IPS DF 4.7 (cell line): Measurements from ENCODE around the gene ZNF580.

Experiments
- DNase-seq: peaks from one replicate; pipeline ENCODE4 v3.0.0-alpha.2; 2013; ENCODE audit warnings: low spot score; ENCODE audit errors: extremely low read depth

ZNF580 gene

DNA sequence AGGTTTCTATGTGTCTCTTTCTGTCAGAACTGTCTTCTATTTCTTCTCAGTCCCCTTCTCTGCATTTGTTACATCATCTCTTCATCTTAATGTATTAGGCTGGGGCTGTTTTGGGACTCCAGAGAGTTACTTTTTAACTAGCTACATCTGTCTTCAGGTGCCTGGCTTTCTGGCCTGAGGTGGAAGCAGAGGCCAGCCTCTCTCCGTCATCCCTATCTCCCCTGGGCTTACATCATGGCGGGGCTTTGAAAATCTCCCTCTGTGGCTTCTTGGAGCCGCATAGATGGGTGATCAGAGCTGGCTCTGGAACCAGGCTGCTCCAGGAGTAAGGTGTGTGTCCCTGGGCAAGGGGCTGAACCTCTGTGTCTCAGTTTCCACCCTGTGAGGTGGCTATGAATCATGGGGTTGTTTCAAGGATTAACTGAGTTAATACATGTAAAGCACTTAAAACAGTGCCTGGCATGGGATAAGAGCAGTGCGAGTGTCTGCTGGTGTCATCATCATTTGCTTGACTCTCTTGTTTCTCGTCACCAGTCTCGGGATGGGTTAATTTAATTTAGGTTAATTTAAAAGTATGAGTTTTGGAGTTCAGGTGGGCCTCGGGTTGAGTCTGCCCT, 36.2 kb downstream of the ZNF580 start:
- no peak for DNase-seq

DNA sequence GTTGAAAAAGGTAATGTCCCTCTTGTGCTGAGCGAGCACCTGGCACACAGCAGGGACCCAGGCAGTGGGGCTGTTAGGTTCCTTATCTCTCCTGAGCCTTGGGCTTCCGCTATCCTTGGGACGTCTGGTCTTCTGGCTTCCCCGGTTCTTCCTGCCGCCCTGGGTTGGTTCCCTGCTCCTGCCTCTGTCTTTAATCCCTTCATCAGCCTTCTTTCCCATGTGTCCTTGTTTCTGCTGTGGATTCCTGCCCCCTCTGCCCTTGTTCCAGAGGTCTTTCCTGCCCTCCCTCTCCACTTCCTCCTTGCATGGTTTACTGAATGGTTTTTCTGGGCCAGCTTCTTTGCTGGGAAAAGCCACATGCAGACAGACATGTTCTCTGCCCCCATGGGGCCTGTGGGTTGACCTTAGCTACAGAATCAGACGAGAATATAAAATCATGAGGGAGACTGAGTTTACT, 36.8 kb downstream of the ZNF580 start:
- DNase-seq: no peak

DNA sequence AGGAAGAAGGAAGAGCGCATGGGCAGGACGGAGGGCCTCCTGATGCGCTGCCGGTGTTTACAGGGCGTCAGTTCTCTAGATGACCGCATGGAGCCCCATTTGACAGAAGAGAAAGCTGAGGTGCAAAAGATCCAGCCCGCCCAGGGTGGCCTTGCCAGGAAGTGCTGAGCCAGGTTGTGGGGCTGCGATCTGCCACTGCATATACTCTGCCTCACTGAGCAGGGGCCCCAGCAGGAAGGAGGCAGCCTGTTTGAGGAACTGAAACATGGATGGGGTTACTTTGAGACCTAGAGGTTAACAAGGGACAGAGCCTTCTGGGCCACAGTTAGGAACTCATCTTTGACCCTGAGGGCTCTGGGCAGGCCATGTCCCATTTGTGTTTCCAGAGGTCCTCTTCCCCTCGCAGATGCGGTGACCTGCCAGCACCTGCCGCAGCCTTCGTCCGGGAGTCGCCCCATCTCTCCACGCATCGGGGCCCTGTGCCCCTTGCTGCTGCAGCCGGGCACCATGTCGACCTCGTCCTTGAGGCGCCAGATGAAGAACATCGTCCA, 37.4 kb downstream of the ZNF580 start:
- DNase-seq: no peak

DNA sequence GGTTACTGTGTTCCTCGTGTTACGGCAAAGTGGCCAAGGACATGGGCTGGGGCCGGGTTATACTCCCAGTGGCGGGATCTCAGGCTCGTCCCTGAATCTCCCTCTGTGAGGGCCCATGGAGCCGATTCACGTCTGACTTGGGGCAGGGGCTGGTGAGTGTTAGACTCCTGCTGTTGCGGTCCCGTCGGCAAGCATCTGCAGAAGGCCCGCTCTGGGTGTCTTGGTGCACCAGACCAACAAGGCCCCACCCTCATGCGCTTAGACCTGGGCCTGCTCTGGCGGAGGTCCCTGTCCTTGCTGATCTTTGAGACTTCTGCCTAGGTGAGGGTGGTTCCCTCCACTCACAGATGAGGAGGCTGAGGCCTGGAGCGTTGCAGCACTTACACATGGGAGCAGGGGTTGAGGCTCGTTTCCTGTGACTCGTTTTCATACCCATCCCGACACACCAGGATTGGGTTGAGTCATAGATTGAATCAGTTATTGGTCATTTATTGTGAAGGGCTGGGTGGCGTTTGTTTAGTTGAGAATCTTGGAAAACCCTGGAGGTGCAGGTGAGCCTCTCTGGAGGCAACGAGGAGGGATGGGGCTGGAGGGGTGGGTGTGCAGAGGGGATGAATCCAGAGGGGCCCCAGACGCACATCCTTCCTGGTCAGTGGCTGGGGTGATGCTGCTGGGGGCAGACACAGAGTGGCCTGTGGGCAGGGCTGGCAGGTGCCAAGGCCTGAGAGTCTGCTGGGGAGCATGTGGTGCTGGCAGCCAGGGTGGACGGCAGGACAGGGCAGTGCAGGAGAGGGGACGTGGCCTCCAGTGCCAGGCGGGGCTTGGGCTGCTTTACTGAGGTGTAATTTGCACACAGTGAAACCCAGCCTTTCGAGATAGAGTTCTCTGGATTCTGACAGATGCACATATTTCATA, 38.8 kb downstream of the ZNF580 start:
- DNase-seq: no peak

DNA sequence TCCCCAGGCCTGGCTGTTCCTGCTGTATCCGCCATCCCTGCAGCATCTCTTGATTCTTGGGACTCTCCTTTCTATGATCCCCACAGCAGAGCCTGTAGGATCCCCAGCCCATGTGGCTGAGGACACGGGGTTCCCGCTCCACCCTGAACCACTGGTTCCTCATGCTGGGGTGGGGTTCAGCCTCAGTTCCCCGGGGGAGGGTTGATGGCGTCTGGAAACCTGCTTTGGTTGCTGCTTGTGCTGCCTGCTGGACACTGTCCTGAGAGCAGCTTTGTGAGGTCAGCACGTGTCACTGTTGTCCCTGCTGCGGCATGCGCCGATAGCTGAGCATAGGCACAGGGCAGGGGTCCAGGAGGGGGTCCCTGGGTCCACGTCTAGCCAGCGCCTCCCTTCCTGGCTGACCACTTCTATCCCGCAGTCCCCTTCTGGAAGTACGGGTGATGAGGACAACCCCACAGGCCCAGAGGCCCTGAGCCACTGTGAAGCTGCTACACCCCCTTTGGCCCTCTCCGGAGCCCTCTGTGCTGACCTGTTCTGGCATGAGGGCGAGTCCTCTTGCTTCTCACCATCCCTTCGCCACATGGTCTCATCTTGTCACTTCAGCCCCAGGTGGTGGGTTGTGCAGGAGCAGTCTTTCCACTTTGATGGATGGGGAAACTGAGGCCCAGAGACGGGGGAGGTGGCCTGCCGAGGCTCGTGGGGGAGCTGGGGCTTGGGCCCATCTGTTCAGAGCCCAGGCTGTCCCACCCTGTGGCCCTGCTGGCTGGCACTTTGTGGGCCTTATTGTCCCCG, 39.7 kb downstream of the ZNF580 start:
- no peak for DNase-seq

DNA sequence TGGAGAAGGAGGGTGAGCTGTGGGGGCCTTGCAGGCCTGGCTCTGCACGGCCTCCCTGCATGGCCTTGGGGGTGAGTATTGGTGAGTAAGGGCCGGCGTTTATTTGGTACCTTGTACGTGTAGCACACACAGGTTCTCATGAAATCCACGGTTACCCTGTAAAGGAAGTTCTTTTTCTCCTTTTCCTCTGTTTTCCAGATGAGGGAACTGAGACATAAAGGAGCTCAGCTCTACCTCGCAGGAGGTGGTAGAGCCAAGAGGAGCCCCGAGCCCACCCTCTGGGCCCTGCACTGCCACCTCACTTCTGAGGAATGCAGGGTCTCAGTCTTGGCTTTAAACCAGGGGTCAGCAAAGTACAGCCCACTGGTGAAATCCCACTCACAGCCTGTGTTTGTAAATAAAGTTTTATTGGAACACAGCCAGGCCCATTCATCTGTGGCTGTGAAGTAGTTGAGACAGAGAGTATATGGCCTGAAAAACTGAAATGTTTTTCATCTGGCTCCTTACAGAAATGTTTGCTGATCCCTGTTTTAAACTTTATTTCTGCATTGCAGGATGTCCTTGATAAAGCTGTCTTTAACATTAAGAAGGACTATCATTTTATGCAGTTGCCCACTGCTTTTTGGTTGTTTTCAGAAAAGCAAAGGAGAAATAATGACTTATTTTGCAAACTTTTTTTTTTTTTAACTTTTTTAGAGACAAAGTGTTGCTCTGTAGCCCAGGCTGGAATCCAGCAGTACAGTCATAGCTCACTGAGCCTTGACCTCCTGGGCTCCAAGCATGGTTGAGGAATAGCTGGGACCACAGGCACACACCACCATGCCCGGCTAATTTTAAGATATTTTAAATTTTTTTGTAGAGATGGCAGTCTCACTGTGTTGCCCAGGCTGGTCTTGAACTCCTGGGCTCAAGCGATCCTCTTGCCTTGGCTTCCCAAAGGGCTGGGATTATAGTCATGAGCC, 40.6 kb downstream of the ZNF580 start:
- DNase-seq: no peak

DNA sequence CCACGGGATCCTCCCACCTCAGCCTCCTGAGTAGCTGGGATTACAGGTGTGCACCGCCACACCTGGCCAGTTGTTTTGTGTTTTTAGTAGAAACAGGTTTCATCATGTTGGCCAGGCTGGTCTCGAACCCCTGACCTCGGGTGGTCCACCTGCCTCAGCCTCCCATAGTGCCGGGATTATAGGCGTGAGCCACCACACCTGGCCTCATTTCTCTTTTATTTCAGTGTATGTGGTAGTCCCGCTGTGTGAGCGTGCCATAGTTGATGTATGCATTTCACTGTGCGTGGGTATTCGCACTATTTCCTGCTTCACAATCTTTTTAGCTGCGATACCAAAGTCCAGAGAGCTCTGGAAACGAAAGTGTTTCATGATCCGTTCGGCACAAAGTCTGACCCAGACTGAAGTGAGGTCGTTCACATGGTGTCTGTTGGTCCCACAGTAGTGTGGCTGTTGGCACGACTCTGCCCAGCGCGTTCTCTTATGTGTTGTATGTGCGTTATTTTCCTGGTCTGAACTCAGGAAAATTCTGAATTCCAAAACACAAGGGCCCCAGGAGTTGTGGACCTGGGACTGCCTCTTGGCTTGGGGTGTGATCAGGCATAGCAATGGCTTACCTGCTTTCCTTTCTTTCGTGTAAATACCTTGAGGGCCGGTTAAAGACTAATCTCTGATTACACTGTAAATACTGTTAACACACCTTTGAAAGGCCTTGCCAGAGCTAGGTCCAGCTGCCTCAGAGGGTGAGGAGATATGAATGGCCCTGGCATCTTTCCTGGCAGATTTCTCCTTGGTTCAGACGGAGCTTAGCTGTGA, 42.9 kb downstream of the ZNF580 start:
- DNase-seq: no peak

DNA sequence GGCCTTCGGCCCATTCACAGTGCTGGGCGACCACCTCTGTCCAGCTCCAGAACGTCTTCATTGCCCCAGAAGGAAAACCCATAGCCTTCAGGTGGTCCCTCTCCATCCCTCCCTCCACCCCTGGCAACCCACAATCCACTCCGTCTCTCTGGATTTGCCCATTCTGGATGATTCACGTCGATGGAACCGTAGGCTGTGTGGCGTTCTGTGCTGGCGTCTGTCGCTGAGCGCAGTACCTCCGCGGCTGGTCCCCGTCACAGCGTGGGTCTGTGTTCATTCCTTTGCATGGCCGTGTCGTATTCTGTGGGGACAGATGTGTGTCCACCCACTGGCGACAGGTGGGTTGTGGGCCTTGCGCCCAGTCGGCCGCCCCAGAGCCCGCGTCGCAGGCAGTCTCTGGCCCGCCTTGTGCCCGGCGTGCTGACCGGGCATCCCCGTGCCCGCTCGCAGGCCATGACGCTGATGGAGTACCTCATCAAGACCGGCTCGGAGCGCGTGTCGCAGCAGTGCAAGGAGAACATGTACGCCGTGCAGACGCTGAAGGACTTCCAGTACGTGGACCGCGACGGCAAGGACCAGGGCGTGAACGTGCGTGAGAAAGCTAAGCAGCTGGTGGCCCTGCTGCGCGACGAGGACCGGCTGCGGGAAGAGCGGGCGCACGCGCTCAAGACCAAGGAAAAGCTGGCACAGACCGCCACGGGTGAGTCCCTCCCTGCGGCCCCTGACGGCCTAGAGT, 44.3 kb downstream of the ZNF580 start:
- DNase-seq: no peak

DNA sequence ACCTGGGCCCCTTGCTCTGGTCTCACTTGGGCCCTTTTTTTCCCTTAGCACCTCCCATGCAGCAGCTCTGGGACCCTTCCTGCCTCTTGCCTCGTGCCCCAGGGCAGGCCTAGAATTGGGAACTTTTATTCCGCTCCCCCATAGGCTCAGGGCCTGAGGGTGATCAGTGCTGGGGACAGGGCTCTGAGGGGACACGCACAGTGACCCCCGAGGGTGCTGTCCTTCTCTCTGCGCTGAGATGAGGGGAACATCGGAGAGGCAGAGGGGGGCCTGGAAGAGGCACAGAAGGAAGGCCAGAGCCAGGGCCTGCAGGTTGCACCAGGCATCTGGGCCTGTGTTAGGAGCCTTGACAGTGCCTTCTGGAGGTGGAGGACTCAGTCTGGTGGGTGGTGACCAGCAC, 45.0 kb downstream of the ZNF580 start:
- DNase-seq: no peak

DNA sequence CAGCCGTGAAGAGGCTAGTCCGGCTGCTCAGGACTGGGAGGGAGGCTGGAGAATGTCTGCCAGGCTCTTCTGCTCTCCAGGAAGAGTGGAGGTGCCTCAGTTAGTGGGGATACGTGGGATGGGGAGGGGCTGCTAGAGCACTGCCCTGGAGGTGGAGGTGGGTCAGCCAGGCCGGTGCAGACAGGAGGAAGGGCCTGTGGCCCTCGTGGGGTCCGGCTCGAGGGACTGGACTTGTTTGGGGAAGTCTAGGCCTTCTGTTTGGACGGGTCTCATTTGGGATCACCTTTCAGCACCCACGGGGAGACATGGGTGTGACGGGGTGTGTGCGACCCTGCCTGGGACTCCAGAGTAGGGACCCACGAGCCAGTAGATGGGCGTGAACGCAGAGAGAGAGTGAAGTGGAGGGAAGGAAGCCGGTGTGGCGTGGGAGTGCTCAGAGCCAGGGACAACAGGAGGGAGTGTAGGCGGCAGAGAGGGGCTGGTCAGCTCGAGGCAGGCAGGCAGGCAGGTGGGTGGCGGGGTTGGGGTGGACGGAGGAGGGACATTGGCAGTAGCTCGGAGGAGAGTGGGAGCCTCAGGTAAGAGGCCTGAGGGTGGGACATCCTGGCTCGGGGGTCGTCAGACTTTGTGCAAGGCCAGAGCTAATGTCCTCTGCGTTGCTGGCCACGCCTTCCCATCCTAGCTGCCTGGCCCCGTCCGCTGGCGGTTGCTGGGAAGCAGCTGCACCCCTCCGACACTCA, 45.7 kb downstream of the ZNF580 start:
- no peak for DNase-seq

DNA sequence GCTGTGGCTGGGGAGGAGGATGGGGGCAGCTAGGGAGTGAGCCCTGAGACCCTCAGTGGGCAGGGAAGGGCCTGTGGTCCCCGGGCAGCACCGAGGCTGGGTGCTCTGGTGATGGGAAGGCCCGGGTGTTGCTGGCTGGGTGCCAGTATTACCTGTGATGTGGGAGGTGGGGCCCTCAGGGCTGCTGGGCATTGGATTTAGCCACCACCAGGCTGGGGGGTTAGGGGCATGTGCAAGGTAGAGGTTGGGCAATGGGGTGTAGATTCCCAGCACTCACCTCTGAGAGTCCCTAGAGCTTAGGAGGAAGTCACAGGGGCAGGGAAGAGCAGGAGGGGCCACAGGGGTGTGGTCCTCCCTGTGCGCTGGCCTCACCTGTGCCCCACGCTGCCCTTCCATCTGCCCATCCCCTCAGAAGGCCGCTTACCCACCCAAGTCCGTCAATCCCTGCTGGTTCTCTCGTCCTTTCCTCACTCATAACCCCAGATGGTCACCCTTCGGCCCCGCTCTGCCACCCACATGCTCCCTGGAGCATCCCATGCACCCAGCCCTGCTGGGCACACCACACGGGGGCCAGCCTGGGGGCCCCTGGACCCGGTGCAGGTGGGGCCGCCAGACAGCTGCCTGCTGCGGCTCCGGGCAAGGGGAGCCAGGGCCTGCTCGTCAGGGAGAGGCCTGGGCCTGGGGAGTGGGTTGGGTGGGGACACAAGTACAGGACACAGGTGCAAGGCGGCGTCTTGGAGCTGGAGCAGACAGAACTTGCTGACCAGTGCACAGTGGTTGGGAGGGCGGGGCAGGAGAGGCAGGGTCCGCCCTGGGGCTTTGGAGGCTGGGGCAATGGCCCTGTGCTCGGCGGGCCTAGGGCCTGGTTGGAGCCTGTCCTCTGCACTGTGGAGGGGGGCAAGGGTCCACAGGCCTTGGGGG, 46.7 kb downstream of the ZNF580 start:
- DNase-seq: no peak

DNA sequence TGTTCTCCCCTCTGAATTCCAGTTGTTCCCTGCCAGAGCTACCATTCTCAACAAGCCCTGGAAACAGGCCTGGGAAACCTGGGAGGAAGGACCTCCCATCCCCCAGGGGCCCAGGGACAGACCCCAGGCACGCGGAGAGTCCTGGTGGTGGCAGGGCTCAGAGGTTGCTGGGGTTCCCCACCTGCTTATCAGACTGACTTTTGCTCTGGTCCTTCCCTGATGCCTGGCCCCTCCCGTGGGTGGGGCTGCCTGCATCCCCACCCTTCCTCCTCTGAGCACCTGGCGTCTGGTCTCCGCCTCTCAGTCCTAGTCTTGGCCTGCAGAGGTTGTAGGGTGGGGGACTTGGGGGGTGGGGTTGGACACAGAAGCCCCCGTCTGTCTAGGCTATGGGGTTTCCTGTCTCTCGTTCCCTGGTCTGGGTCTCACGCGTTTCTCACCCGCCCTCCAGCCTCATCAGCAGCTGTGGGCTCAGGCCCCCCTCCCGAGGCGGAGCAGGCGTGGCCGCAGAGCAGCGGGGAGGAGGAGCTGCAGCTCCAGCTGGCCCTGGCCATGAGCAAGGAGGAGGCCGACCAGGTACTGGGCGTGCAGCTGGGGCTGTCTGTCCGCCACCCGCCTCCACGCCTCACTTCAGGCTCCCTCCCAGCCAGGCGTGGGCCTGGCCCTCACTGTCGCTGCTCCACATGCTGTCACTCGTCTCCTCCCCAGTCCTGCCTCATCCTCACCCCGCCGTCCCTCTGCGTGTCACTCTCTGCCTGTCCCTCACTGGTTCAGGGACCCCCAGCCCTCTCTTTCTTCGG, 47.8 kb downstream of the ZNF580 start:
- no peak for DNase-seq

DNA sequence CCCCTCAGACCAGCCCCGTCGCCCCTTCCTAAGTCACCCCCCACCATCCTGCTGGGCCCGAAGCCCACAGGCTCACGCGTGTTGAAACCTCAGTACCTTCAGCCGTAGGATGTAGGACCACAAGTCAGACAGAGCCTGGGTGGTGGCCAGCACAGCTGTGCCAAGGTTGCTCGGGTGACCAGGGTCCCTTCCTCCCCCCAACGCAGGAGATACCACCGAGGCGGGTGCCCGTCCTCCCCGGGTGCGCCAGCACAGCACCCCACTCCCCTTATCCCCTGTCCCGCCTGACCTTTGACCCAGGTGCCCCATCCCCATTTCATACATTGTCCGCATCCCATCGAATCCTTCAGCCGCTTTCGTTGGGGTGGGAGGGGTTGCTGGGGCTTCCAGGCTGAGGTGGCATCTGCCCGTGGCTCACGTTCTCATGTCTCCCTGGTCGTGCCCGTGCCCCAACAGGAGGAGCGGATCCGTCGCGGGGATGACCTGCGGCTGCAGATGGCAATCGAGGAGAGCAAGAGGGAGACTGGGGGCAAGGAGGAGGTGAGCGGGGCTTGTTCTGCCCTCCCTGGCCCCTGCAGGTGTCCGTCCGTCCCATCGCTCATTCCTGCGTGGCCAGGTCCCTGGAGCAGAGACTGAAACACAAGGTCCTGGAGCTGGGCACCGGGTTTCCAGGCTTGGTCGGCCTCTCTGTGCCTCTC, 48.8 kb downstream of the ZNF580 start:
- no peak for DNase-seq

DNA sequence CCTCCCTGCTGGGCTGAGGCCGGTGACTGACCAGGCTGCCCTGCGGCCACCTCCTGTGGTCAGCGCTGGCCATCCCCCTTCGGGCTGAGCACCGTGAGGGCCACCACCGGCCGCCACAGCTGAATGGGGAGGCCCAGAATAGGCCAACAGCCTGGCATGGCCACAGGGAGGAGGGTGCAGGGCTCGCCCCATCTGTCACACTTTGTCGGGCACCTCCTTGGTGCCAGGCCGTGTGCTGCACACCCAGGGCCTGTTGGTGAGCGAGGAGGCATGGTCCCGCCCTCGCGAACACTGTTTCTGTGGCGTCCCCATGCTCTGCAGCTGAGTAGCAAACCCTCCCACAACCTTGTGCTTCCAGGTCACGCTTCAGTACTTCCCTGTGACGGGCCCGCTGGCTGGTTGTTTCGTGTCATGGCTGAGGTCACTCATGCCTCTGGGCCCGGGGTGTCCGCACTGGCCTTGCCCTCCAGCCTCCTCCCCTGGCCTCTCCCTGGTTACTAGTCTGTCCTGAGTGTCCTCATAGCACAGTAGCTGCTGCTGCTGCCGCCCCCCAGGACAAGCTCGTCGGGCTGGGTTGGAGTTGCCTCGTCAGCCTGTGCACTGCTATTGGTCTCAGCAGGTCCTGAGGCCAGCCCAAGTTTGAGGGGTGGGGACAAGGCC, 49.4 kb downstream of the ZNF580 start:
- DNase-seq: no peak
